CD4-positive, alpha-beta memory T cell (primary cell): Measurements from ENCODE around the gene ZFPM1. TPM values are rescaled to one million over a fixed set of nuclear protein-coding genes. Genes with fewer than 3 reads are reported as not detected.
"Not testable (repeated sequence)": the region's sequence is repeated elsewhere in the genome, so short reads cannot be mapped to it uniquely, and the experiment has no call there.

ENCODE experiments used
- CTCF ChIA-PET: fragments of 350-600 bp; sonication (Branson Sonifier 250); formaldehyde crosslinking; loops from one replicate; lab custom pipeline; 2021; ENCODE audit warnings: inconsistent platforms; ENCODE audit not compliant: partially characterized antibody; lab: Charles Lee
- POLR2A ChIA-PET: fragments of 350-600 bp; sonication (Branson Sonifier 250); formaldehyde crosslinking; loops from one replicate; lab custom pipeline; 2021; ENCODE audit not compliant: partially characterized antibody; lab: Charles Lee
- DNase-seq, 5 donors: peaks; one replicate each; pipeline versions ENCODE4 v3.0.0 to v3.0.0-alpha.2; 2020 to 2022; ENCODE audit warnings: mixed read lengths in 1 of 5
- H3K27ac ChIP-seq: one replicate; pipeline ENCODE4 v1.7.0; 2013; ENCODE audit warnings: low read depth, low read length
- H3K27me3 ChIP-seq: 2 replicates; pipeline ENCODE4 v1.7.0; 2013; ENCODE audit warnings: mild to moderate bottlenecking, low read length, moderate library complexity; ENCODE audit not compliant: insufficient read depth
- H3K36me3 ChIP-seq: 2 replicates; pipeline ENCODE4 v1.7.0; 2013; ENCODE audit warnings: mild to moderate bottlenecking, low read length, moderate library complexity; ENCODE audit not compliant: insufficient read depth
- H3K4me1 ChIP-seq: 2 replicates; pipeline ENCODE4 v1.7.0; 2013; ENCODE audit warnings: mild to moderate bottlenecking, low read length, moderate library complexity; ENCODE audit not compliant: insufficient read depth
- H3K4me3 ChIP-seq, 2 donors: one replicate each; pipeline ENCODE4 v1.7.0; 2013; ENCODE audit warnings: low read length in 2 of 2, mild to moderate bottlenecking in 1 of 2
- H3K9me3 ChIP-seq, 2 donors: one replicate each; pipeline ENCODE4 v1.7.0; 2013; ENCODE audit warnings: low read length in 2 of 2, control low read depth in 1 of 2; ENCODE audit not compliant: control insufficient read depth in 1 of 2
- H3K27ac Mint-ChIP-seq, 7 donors: one replicate each; pipeline ENCODE4 v1.8.0; 2020 to 2021; ENCODE audit warnings: mixed read lengths in 7 of 7, mild to moderate bottlenecking in 6 of 7, inconsistent platforms in 3 of 7, moderate library complexity in 3 of 7
- H3K27me3 Mint-ChIP-seq, 2 donors: one replicate each; pipeline ENCODE4 v1.8.0; 2020 to 2021; ENCODE audit warnings: mixed read lengths in 2 of 2
- H3K36me3 Mint-ChIP-seq, 2 donors: one replicate each; pipeline ENCODE4 v1.8.0; 2020 to 2021; ENCODE audit warnings: mixed read lengths in 2 of 2, inconsistent platforms in 1 of 2, mild to moderate bottlenecking in 1 of 2
- H3K4me1 Mint-ChIP-seq, 4 donors: one replicate each; pipeline ENCODE4 v1.8.0; 2020 to 2021; ENCODE audit warnings: mixed read lengths in 4 of 4, mild to moderate bottlenecking in 1 of 4
- H3K4me3 Mint-ChIP-seq, 8 donors: one replicate each; pipeline ENCODE4 v1.8.0; 2020 to 2021; ENCODE audit warnings: mixed read lengths in 8 of 8, mild to moderate bottlenecking in 7 of 8, moderate library complexity in 6 of 8, inconsistent platforms in 3 of 8
- H3K9me3 Mint-ChIP-seq, 8 donors: one replicate each; pipeline ENCODE4 v1.8.0; 2020 to 2021; ENCODE audit warnings: mixed read lengths in 8 of 8, mild to moderate bottlenecking in 5 of 8, inconsistent platforms in 3 of 8, moderate library complexity in 1 of 8
- intact Hi-C: fragments of 100-400 bp; cut with micrococcal nuclease; formaldehyde crosslinking; loops from one replicate; pipeline ENCODE4 v1.15.1; 2023
- polyA plus RNA-seq, 2 donors: library from polyadenylated mRNA; unstranded; fragments of 300-500 nt; fragmentation: Illumina TruSeq; gene quantifications; one replicate each; pipeline ENCODE4 v1.2.3, GENCODE V29; 2021
- total RNA-seq, 2 experiments: library from RNA; stranded (reverse); gene quantifications; one replicate each; pipeline ENCODE4 v1.2.3, GENCODE V29; 2021

ZFPM1 gene
- total and polyA plus RNA-seq, 4 experiments from 2014 or later = 0.07 to 20.5 (median 9.7) TPM

- H3K9me3 ChIP-seq = no peaks in the 10 kb centered on the region
- H3K4me3 ChIP-seq = no peak overlapping the region
- H3K36me3 ChIP-seq = no peaks in the 10 kb centered on the region
- no peak overlapping the region for H3K4me3 Mint-ChIP-seq
- H3K4me1 ChIP-seq = no peaks in the 10 kb centered on the region
- no peaks in the 10 kb centered on the region for H3K9me3 Mint-ChIP-seq
- no peaks in the 10 kb centered on the region for H3K36me3 Mint-ChIP-seq
- H3K27me3 Mint-ChIP-seq = peaks cover 0 to 4% of the 10 kb centered on the region in 2 donors
- peaks cover 0 to 7% (median 4%) of the 10 kb centered on the region in 4 donors for H3K4me1 Mint-ChIP-seq
- POLR2A ChIA-PET = no interaction called here
- H3K27ac ChIP-seq = no peak overlapping the region
- no peaks in the 10 kb centered on the region for H3K27me3 ChIP-seq
- no peak for DNase-seq
- no peak overlapping the region for H3K27ac Mint-ChIP-seq
- intact Hi-C loops = no loop called here
- CTCF ChIA-PET = no interaction called here
Observed at GRCh38 chr16:88407807-88408206, 45.3 kb upstream of the ZFPM1 start.

DNA sequence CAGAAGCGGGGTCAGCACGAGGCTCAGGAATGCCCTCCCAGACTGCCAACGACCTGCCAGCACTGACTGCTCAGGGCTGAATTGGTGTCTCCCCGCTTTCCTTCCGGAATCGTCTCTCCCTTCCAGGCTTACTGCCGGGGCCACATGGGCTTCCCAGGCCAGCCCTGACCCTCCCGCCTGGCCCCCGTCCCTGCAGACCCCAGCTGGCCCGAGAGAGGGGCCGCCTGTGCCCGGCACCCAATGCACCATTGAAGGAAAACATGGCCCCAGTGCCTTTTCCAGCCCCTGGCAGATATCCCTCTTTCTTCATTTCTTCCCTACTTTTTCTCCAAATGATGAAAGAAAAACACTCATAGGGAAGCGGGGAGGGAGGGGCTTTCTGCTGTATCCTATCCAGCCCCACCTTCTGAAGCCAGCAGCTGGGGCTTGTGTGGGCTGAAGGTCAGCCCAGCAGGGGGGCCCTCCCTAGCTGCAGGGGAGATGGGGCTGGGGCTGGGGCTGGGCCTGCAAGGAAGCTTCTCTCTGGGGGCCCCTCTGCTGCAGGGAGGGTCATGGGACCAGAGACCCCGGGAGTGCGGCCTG lies 44.4 kb upstream of the ZFPM1 start:
- H3K27me3 Mint-ChIP-seq = peaks cover 0 to 4% of the 10 kb centered on the region in 2 donors
- Histone ChIP-seq H3K4me3 (no peak overlapping the region), H3K27me3 (no peaks in the 10 kb centered on the region), H3K36me3 (no peaks in the 10 kb centered on the region), H3K9me3 (no peaks in the 10 kb centered on the region), H3K27ac (no peak overlapping the region), H3K4me1 (no peaks in the 10 kb centered on the region)
- CTCF ChIA-PET = no interaction called here
- H3K9me3 Mint-ChIP-seq = no peaks in the 10 kb centered on the region
- peak in 1 of 5 donors; percentile 6 for DNase-seq
- POLR2A ChIA-PET = no interaction called here
- intact Hi-C loops = no loop called here
- H3K27ac Mint-ChIP-seq = no peak overlapping the region
- peaks cover 0 to 7% (median 4%) of the 10 kb centered on the region in 4 donors for H3K4me1 Mint-ChIP-seq
- H3K4me3 Mint-ChIP-seq = no peak overlapping the region
- H3K36me3 Mint-ChIP-seq = no peaks in the 10 kb centered on the region

- CTCF ChIA-PET = no interaction called here
Observed at GRCh38 chr16:88409296-88410065, 43.6 kb upstream of the ZFPM1 start.

DNA sequence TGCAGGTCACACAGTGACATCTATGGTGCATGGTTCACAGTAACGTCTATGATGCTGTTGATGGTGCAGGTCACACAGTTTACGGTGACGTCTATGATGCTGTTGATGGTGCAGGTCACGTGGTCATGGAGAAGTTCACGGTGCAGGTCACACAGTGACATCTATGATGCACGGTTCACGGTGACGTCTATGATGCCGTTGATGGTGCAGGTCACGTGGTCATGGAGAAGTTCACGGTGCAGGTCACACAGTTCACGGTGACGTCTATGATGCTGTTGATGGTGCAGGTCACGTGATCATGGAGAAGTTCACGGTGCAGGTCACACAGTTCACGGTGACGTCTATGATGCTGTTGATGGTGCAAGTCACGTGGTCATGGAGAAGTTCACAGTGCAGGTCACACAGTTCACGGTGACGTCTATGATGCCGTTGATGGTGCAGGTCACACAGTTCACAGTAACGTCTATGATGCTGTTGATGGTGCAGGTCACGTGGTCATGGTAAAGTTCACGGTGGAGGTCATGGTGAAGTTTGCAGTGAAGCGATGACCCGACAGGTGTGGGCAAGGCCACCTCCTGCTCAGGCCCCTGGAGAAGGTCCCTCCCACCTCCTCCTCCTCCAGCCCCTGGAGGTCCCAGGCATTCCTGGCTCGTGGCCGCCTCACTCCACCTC lies 42.6 kb upstream of the ZFPM1 start:
- H3K27me3 ChIP-seq, H3K36me3 Mint-ChIP-seq, intact Hi-C loops, H3K27ac ChIP-seq, H3K4me3 ChIP-seq, H3K9me3 ChIP-seq, H3K9me3 Mint-ChIP-seq, POLR2A ChIA-PET, H3K27me3 Mint-ChIP-seq, H3K4me1 ChIP-seq, H3K4me3 Mint-ChIP-seq, H3K4me1 Mint-ChIP-seq, H3K27ac Mint-ChIP-seq, H3K36me3 ChIP-seq, CTCF ChIA-PET: not testable (repeated sequence)
- DNase-seq = peak in 1 of 5 donors; percentile 13

More at GRCh38 chr16:88409296-88410065, 43.6 kb upstream of the ZFPM1 start:
- intact Hi-C loops = no loop called here
- no peak overlapping the region for H3K27ac Mint-ChIP-seq
- no peaks in the 10 kb centered on the region for H3K27me3 ChIP-seq
- H3K4me1 Mint-ChIP-seq = peaks cover 0 to 7% (median 4%) of the 10 kb centered on the region in 4 donors
- H3K27me3 Mint-ChIP-seq = peaks cover 0 to under 1% of the 10 kb centered on the region in 2 donors
- no peaks in the 10 kb centered on the region for H3K36me3 Mint-ChIP-seq
- no peaks in the 10 kb centered on the region for H3K9me3 Mint-ChIP-seq
- H3K9me3 ChIP-seq = no peaks in the 10 kb centered on the region
- no peak overlapping the region for H3K4me3 Mint-ChIP-seq
- no peak overlapping the region for H3K4me3 ChIP-seq
- POLR2A ChIA-PET = no interaction called here
- H3K27ac ChIP-seq = no peak overlapping the region
- DNase-seq = peak in 1 of 5 donors; percentile 11
- H3K4me1 ChIP-seq = no peaks in the 10 kb centered on the region
- H3K36me3 ChIP-seq = no peaks in the 10 kb centered on the region

- ChIA-PET CTCF (no interaction called here), POLR2A (no interaction called here)
- Mint-ChIP-seq H3K36me3 (no peaks in the 10 kb centered on the region), H3K27me3 (no peaks in the 10 kb centered on the region), H3K4me3 (no peak overlapping the region), H3K9me3 (no peaks in the 10 kb centered on the region), H3K27ac (no peak overlapping the region), H3K4me1 (peaks cover 0 to 7% (median 4%) of the 10 kb centered on the region in 4 donors)
- Histone ChIP-seq H3K4me3 (no peak overlapping the region), H3K36me3 (no peaks in the 10 kb centered on the region), H3K4me1 (no peaks in the 10 kb centered on the region), H3K27me3 (no peaks in the 10 kb centered on the region), H3K9me3 (no peaks in the 10 kb centered on the region), H3K27ac (no peak overlapping the region)
- intact Hi-C loops = no loop called here
- DNase-seq = no peak
Observed at GRCh38 chr16:88411951-88412576, 41.0 kb upstream of the ZFPM1 start.

DNA sequence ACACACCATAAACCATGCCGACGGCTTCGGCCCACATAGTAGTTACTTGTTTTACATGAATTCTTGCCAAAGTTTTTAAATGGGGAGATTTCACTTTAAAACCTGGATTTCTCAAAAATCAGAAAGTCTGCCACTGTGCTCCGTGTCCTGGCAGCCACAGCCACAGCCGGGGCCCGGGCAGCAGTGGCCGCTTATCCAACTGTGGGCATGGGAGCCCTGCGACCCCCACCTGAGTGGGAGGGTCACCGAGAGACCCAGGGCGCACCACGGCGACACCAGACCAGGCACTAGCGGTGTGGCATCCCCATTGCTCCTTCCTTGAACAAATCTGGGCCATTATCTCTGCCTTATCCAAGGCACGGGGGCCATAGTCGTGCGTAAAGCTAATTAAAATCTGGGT lies 40.3 kb upstream of the ZFPM1 start:
- Histone ChIP-seq H3K4me3 (no peak overlapping the region), H3K4me1 (no peaks in the 10 kb centered on the region), H3K27me3 (no peaks in the 10 kb centered on the region), H3K27ac (no peak overlapping the region), H3K36me3 (no peaks in the 10 kb centered on the region), H3K9me3 (no peaks in the 10 kb centered on the region)
- intact Hi-C loops = no loop called here
- H3K36me3 Mint-ChIP-seq = no peaks in the 10 kb centered on the region
- peak in 1 of 5 donors; percentile 4 for DNase-seq
- no peaks in the 10 kb centered on the region for H3K9me3 Mint-ChIP-seq
- ChIA-PET CTCF (no interaction called here), POLR2A (no interaction called here)
- H3K4me3 Mint-ChIP-seq = no peak overlapping the region
- peaks cover 0 to 4% (median 2%) of the 10 kb centered on the region in 4 donors for H3K4me1 Mint-ChIP-seq
- H3K27me3 Mint-ChIP-seq = no peaks in the 10 kb centered on the region
- no peak overlapping the region for H3K27ac Mint-ChIP-seq

GRCh38 chr16:88413231-88413630 lies 39.8 kb upstream of the ZFPM1 start:
- no peaks in the 10 kb centered on the region for H3K9me3 Mint-ChIP-seq
- no peaks in the 10 kb centered on the region for H3K4me1 Mint-ChIP-seq
- Histone ChIP-seq H3K36me3 (no peaks in the 10 kb centered on the region), H3K4me3 (no peak overlapping the region), H3K27ac (no peak overlapping the region), H3K4me1 (no peaks in the 10 kb centered on the region), H3K9me3 (no peaks in the 10 kb centered on the region), H3K27me3 (no peaks in the 10 kb centered on the region)
- no peak overlapping the region for H3K4me3 Mint-ChIP-seq
- H3K36me3 Mint-ChIP-seq = no peaks in the 10 kb centered on the region
- POLR2A ChIA-PET = no interaction called here
- no peak overlapping the region for H3K27ac Mint-ChIP-seq
- intact Hi-C loops = no loop called here
- H3K27me3 Mint-ChIP-seq = no peaks in the 10 kb centered on the region
- CTCF ChIA-PET = no interaction called here
- DNase-seq = peak in 1 of 5 donors; percentile 16
